GM21515 (cell line): ENCODE measurements around the gene CLEC9A.

ENCODE experiments used
- ATAC-seq: cut with Tn5 transposase; IDR thresholded peaks from one replicate; pipeline ENCODE4 v1.9.1; 2021; ENCODE audit not compliant: unreplicated experiment

The CLEC9A gene

DNA sequence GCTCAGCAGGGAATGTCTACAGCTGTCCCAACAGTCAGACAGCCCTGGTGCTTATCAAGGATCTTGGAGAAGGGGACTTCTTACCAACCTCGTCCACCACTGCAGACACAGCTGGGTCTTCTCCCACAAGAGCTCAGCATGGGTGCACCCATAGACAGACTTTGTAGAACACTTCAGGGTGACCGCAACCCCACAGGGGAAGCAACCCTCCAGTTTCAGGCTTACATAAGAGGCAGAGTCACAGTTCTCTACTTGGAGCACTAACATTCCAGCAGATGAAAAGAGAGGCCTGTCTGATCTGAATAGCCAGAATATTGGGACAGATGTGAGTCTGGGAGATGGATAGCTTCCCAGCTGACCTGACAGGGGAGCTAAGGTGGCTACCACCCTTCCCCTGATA, 71.8 kb downstream of the CLEC9A start:
- no peak for ATAC-seq

DNA sequence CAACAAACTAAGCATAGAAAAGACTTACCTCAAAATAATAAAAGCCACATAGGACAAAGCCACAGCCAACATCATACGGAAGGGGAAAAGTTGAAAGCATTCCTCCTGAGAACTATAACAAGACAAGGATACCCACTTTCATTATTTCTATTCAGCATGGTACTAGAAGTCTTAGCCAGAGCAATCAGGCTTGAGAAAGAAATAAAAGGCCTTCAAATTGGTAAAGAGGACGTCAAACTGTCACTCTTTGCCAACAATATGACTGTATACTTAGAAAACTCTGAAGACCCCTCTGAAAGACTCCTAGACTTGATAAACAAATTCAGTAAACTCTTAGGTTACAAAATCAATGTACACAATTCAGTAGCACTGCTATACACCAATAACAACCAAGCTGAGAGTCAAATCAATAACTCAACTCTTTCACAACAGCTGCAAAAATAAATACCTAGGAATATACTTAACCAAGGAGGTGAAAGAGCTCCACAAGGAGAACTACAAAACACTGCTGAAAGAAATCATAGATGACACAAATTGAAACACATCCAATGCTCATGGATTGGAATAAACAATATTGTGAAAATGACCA, 79.9 kb downstream of the CLEC9A start:
- no peak for ATAC-seq

DNA sequence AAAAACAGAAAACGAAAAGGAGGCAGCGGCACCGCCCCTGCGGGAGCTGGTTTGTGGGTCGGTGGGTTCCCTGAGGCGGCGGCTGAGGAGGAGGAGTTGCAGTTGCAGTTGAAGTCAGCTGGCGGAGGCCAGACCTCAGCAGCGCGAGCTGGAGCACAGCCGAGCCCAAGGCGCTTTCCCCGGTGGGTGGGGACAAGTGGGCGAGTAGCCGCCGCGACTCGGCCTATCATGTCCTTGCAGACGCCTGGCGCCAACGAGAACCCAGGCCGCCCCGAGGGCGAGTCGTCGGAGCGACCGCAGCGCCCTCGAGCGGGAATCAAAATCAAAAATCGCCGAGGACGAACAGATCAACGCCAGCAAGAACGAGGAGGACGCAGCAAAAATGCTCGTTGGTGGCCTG, 81.0 kb downstream of the CLEC9A start:
- no peak for ATAC-seq

DNA sequence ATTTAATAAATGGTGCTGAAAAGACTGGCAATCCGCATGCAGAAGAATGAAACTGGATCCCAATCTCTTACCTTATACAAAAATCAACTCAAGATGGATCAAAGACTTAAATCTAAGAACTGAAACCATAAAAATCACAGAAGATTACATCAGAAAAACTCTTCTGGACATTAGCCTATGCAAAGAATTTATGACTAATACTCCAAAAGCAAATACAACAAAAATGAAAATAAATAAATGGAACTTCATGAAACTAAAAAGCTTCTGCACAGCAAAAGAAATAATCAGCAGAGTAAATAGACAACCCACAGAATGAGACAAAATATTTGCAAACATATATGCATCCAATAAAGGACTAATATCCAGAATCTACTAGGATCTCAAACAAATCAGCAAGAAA, 82.6 kb downstream of the CLEC9A start:
- ATAC-seq: no peak

DNA sequence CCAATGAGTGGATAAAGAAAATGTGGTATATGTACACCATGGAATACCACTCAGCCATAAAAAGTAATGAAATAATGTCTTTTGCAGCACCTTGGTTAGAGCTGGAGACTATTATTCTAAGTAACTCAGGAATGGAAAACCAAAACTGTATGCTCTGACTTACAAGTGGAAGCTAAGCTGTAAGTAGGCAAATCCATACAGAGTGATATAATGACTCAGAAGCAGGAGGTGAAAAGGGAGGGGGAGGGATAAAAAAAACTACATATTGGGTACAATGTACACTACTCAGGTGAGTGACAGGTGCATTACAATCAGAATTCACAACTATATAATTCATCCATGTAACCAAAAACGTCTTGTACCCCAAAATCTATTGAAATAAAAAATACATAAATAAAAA, 83.4 kb downstream of the CLEC9A start:
- no peak for ATAC-seq

DNA sequence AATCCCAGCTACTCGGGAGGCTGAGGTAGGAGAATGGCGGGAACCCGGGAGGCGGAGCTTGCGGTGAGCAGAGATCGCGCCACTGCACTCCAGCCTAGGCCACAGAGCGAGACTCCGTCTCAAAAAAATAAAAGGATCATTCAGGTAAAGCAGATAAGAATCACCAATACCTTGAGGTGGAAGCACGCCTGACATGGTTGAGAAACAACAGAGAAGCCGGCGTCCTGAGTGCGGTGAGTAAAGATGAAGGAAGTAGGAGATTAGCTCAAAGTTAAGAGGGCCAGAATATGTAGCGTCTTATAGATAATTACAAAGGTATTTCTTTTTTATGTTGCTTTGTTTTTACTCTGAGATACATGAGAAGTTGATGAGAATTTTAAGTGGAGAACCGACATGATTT, 84.8 kb downstream of the CLEC9A start:
- no peak for ATAC-seq
